ENCODE measurements around the gene SH2D3A.

The SH2D3A gene

GRCh38 chr19:6718741-6719539 is 48.3 kb downstream of the SH2D3A start:
- Mint-ChIP-seq H3K36me3 (peaks cover 3% of the 10 kb centered on the region), H3K9me3 (ENCODE audit: low read depth) (no peaks in the 10 kb centered on the region), H3K27ac (no peak overlapping the region), H3K4me3 (no peak overlapping the region), H3K27me3 (no peaks in the 10 kb centered on the region), H3K4me1 (ENCODE audit: low read depth) (peaks cover 5% of the 10 kb centered on the region)

DNA sequence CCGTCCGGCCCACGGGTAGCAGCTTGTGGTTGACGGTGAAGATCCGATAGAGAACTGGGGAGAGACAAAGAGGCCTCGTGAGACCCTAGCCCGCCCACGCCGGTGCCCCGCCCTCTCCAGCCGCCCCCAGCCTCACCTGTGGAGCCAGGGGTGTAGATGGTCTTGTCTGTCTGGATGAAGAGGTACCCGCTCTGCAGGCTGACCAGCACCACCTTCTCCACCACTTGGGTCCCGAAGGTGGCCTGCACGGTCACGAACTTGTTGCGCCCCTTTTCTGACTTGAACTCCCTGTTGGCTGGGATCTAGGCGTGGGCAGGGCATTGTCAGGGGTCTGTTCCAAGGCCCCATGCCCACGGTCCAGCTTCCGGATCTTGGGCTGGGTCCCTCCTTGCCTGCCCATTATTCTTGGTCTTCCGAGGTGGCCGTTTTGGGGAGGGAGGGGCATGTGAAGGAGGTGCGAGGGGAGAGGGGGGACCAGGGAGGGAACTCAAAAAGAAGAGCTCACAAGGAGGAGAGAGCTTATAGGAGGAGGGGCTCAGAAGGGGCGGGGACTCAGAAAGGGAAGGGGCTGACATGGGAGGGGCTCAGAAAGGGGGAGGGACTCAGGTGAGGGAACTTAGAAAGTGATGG is 49.0 kb downstream of the SH2D3A start:
- peaks cover 3% of the 10 kb centered on the region for H3K36me3 Mint-ChIP-seq
- H3K9me3 Mint-ChIP-seq (ENCODE audit: low read depth): no peaks in the 10 kb centered on the region
- no peak overlapping the region for H3K27ac Mint-ChIP-seq

GRCh38 chr19:6717441-6717971 is 49.7 kb downstream of the SH2D3A start:
- Mint-ChIP-seq H3K9me3 (ENCODE audit: low read depth) (no peaks in the 10 kb centered on the region), H3K4me3 (no peak overlapping the region), H3K27ac (peak overlapping the region; percentile 10), H3K27me3 (no peaks in the 10 kb centered on the region), H3K36me3 (peaks cover 3% of the 10 kb centered on the region), H3K4me1 (ENCODE audit: low read depth) (peaks cover 5% of the 10 kb centered on the region)

More for the DNA sequence above, 49.0 kb downstream of the SH2D3A start:
- Mint-ChIP-seq H3K4me1 (ENCODE audit: low read depth) (peaks cover 5% of the 10 kb centered on the region), H3K4me3 (no peak overlapping the region), H3K27me3 (no peaks in the 10 kb centered on the region)

GRCh38 chr19:6717036-6717435 is 50.2 kb downstream of the SH2D3A start:
- Mint-ChIP-seq H3K27me3 (no peaks in the 10 kb centered on the region), H3K4me3 (no peak overlapping the region), H3K27ac (no peak overlapping the region), H3K4me1 (ENCODE audit: low read depth) (peaks cover 5% of the 10 kb centered on the region), H3K9me3 (ENCODE audit: low read depth) (no peaks in the 10 kb centered on the region), H3K36me3 (peaks cover 3% of the 10 kb centered on the region)

- no peak overlapping the region for H3K27ac Mint-ChIP-seq
- H3K4me3 Mint-ChIP-seq: no peak overlapping the region
- no peaks in the 10 kb centered on the region for H3K9me3 Mint-ChIP-seq (ENCODE audit: low read depth)
- peaks cover 3% of the 10 kb centered on the region for H3K36me3 Mint-ChIP-seq
- H3K4me1 Mint-ChIP-seq (ENCODE audit: low read depth): peaks cover 4% of the 10 kb centered on the region
- no peaks in the 10 kb centered on the region for H3K27me3 Mint-ChIP-seq
Measured at GRCh38 chr19:6716610-6716970, 50.6 kb downstream of the SH2D3A start.

DNA sequence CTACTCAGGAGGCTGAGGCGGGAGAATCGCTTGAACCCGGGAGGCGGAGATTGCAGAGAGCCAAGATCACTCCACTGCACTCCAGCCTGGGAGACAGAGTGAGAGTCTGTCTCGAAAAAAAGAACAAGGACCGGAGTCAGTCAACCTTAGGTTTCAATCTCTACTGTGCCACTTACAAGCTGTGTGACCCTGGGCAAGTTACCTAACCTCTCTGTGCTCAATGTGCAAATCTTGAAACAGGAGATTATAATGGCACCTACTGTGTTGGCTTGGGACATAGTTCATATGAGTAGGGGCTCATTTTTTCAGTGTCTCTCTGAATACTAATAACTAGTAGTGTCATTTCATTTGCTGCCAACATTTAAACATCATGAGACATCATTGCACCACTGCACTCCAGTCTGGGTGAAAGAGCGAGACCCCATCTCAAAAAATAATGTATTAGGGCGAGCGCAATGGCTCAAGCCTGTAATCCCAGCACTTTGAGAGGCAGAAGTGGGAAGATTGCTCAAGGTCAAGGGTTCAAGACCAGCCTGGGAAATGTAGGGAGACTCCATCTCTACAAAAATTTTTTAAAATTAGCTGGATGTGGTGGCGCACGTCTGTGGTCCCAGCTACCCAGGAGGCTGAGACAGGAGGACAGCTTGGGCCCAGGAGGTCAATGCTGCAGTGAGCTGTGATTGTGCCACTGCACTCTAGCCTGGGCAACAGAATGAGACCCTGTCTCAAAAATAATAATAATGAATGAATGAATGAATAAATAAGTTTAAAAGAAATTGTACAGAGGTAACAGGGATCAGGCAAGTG is 52.3 kb downstream of the SH2D3A start:
- Mint-ChIP-seq H3K27me3 (peaks cover 4% of the 10 kb centered on the region), H3K4me1 (ENCODE audit: low read depth) (peaks cover 16% of the 10 kb centered on the region), H3K27ac (no peak overlapping the region), H3K9me3 (ENCODE audit: low read depth) (no peaks in the 10 kb centered on the region), H3K4me3 (no peak overlapping the region), H3K36me3 (peaks cover 3% of the 10 kb centered on the region)

- H3K27me3 Mint-ChIP-seq: peaks cover 7% of the 10 kb centered on the region
- H3K27ac Mint-ChIP-seq: no peak overlapping the region
- H3K9me3 Mint-ChIP-seq (ENCODE audit: low read depth): no peaks in the 10 kb centered on the region
- no peak overlapping the region for H3K4me3 Mint-ChIP-seq
- H3K4me1 Mint-ChIP-seq (ENCODE audit: low read depth): peaks cover 16% of the 10 kb centered on the region
- peaks cover 3% of the 10 kb centered on the region for H3K36me3 Mint-ChIP-seq
Measured at GRCh38 chr19:6713773-6714692, 53.2 kb downstream of the SH2D3A start.

- Mint-ChIP-seq H3K4me3 (peak overlapping the region; percentile 1), H3K27ac (no peak overlapping the region), H3K27me3 (peaks cover 10% of the 10 kb centered on the region), H3K36me3 (peaks cover 3% of the 10 kb centered on the region), H3K9me3 (ENCODE audit: low read depth) (no peaks in the 10 kb centered on the region), H3K4me1 (ENCODE audit: low read depth) (peaks cover 16% of the 10 kb centered on the region)
Measured at GRCh38 chr19:6712692-6713670, 54.3 kb downstream of the SH2D3A start.

GRCh38 chr19:6712231-6712630 is 55.0 kb downstream of the SH2D3A start:
- no peak overlapping the region for H3K27ac Mint-ChIP-seq
- H3K9me3 Mint-ChIP-seq (ENCODE audit: low read depth): no peaks in the 10 kb centered on the region
- H3K36me3 Mint-ChIP-seq: no peaks in the 10 kb centered on the region
- H3K4me1 Mint-ChIP-seq (ENCODE audit: low read depth): peaks cover 13% of the 10 kb centered on the region
- peaks cover 10% of the 10 kb centered on the region for H3K27me3 Mint-ChIP-seq
- H3K4me3 Mint-ChIP-seq: peak overlapping the region; percentile 1

DNA sequence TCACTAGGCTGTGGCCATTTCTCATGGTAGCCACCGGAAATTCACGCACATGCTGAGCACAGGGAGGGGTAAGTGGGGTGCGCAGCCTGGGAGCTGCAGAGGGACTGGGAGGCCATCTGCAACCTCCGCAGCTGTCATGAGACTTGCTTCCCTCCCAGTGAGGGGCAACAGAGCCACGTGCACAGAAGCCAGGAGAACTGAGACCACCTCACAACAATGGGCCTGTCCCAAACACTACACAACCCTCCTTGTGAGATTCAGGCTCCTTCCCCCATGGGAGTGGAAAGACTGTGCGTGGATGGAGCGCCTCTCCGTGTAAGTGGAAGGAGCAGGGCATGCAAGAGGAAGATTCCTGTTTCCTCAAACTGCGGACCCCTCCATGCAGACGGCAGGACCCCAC is 55.6 kb downstream of the SH2D3A start:
- Mint-ChIP-seq H3K27me3 (peaks cover 10% of the 10 kb centered on the region), H3K36me3 (no peaks in the 10 kb centered on the region), H3K27ac (no peak overlapping the region), H3K9me3 (ENCODE audit: low read depth) (no peaks in the 10 kb centered on the region), H3K4me3 (no peak overlapping the region), H3K4me1 (ENCODE audit: low read depth) (peaks cover 13% of the 10 kb centered on the region)

GRCh38 chr19:6711078-6711361 is 56.2 kb downstream of the SH2D3A start:
- Mint-ChIP-seq H3K27ac (no peak overlapping the region), H3K9me3 (ENCODE audit: low read depth) (no peaks in the 10 kb centered on the region), H3K27me3 (peaks cover 10% of the 10 kb centered on the region), H3K4me3 (no peak overlapping the region), H3K4me1 (ENCODE audit: low read depth) (peaks cover 13% of the 10 kb centered on the region), H3K36me3 (no peaks in the 10 kb centered on the region)

- peaks cover 10% of the 10 kb centered on the region for H3K27me3 Mint-ChIP-seq
- H3K9me3 Mint-ChIP-seq (ENCODE audit: low read depth): no peaks in the 10 kb centered on the region
- H3K4me1 Mint-ChIP-seq (ENCODE audit: low read depth): peaks cover 13% of the 10 kb centered on the region
- H3K4me3 Mint-ChIP-seq: peak overlapping the region; percentile 47
- no peak overlapping the region for H3K27ac Mint-ChIP-seq
- no peaks in the 10 kb centered on the region for H3K36me3 Mint-ChIP-seq
Measured at GRCh38 chr19:6710273-6711077, 56.8 kb downstream of the SH2D3A start.

- no peaks in the 10 kb centered on the region for H3K9me3 Mint-ChIP-seq (ENCODE audit: low read depth)
- H3K4me3 Mint-ChIP-seq: no peak overlapping the region
- H3K36me3 Mint-ChIP-seq: no peaks in the 10 kb centered on the region
- H3K27me3 Mint-ChIP-seq: peaks cover 10% of the 10 kb centered on the region
- peaks cover 13% of the 10 kb centered on the region for H3K4me1 Mint-ChIP-seq (ENCODE audit: low read depth)
- no peak overlapping the region for H3K27ac Mint-ChIP-seq
Measured at GRCh38 chr19:6709549-6709948, 57.7 kb downstream of the SH2D3A start.

Measured in activated naive CD8-positive, alpha-beta T cell (primary cell).